ENCODE data around the gene NOD2.

DNA sequence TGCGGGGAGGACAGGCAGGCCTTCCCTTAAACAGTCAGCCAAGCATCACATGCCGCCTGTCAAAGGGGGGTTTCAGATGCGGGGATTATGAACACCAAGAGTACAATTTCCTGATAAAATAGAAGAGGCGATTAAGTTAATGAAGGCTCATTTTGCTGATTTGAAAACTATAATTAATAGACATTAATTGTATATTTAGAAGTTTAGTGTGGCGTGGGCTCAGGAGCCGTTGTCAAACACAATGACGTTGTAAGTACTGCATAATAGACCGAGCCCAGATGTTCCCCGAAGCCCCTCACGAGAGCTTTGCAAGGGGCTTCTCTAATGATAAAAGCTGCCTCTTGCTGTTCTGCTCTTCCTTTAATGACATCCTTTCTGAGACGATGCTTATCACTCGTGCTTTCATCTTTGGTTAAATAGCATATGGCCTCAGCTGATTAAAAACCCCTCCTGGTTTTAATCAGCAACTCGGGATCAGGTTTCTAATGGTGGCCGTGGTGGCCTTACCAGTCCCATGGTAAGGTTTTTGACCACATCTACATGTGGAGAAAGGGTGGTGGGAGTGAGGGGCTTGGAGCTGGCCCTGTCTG is 40.5 kb upstream of the NOD2 start:
- no peak for TF ChIP-seq CTCF (conservative IDR thresholded peaks at IDR 0.05 in 1 of 2, IDR thresholded peaks at IDR 0.05 in 1 of 2; ENCODE audit: low read depth in 1 of 2, low read length in 2 of 2)
- TF ChIP-seq EZH2 (IDR thresholded peaks at IDR 0.05; ENCODE audit: low read length, missing control alignments), result no peak
